ENCODE measurements around the gene KRT83. TPM values are rescaled to one million over a fixed set of nuclear protein-coding genes. Genes with fewer than 3 reads are reported as not detected.

Gene KRT83
- total RNA-seq, 6 experiments from 2014 or later: not detected

DNA sequence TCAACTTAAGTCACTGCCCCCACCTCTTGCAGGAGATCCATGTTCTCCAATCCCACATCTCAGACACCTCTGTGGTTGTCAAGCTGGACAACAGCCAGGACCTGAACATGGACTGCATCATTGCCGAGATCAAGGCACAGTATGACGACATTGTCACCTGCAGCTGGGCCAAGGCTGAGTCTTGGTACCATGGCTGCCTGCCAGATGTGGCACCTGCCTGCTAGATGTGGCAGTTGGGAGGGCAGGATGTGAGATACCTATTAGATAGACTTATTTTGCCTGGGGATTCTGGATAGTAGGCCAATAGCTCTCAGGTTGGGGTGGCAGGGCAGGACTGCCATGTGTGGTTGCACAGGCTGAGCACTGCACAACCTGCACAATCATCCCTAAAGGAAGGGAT is 54.7 kb downstream of the KRT83 start:
- Mint-ChIP-seq H3K36me3 (ENCODE audit: low read depth) (no peaks in the 10 kb centered on the region), H3K4me3 (no peak overlapping the region), H3K4me1 (ENCODE audit: low read depth) (peaks cover 20% of the 10 kb centered on the region), H3K27me3 (ENCODE audit: insufficient read depth) (peaks cover 7% of the 10 kb centered on the region), H3K27ac (no peak overlapping the region), H3K9me3 (no peaks in the 10 kb centered on the region)
- no peak for DNase-seq
- TF ChIP-seq, protein P1, sequence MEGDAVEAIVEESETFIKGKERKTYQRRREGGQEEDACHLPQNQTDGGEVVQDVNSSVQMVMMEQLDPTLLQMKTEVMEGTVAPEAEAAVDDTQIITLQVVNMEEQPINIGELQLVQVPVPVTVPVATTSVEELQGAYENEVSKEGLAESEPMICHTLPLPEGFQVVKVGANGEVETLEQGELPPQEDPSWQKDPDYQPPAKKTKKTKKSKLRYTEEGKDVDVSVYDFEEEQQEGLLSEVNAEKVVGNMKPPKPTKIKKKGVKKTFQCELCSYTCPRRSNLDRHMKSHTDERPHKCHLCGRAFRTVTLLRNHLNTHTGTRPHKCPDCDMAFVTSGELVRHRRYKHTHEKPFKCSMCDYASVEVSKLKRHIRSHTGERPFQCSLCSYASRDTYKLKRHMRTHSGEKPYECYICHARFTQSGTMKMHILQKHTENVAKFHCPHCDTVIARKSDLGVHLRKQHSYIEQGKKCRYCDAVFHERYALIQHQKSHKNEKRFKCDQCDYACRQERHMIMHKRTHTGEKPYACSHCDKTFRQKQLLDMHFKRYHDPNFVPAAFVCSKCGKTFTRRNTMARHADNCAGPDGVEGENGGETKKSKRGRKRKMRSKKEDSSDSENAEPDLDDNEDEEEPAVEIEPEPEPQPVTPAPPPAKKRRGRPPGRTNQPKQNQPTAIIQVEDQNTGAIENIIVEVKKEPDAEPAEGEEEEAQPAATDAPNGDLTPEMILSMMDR (IDR thresholded peaks at IDR 0.05): no peak

DNA sequence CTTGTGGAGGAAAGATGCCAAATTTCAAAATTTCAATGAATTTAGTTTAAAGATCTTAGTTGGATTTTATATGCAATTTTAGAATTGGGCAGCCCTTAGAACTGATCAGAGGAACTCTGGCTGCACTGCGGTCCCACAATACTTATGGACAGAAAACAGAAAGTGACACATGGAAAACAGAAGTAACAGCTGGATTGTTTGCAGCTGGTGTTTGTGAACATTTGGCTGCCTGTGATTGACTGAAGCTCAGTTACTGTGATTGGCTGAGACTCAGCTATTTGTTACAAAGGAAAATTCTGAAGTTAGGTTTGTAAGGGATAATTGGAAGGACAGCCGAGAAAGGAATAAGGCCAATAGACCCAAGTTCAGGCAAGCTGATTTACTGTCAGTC is 56.8 kb downstream of the KRT83 start:
- Mint-ChIP-seq H3K9me3 (no peaks in the 10 kb centered on the region), H3K4me1 (ENCODE audit: low read depth) (peaks cover 36% of the 10 kb centered on the region), H3K36me3 (ENCODE audit: low read depth) (no peaks in the 10 kb centered on the region), H3K27me3 (ENCODE audit: insufficient read depth) (peaks cover 4% of the 10 kb centered on the region), H3K4me3 (no peak overlapping the region), H3K27ac (no peak overlapping the region)
- TF ChIP-seq, protein P1 (IDR thresholded peaks at IDR 0.05): no peak
- no peak for DNase-seq

Other genes with a start within 250 kb of the KRT83 start
- gene SMIM41, start 241.7 kb downstream of the KRT83 start, total RNA-seq (2021; fragmentation: NEBNext Ultra II Directional; extraction: Animal tissue kit (Norgen Biotek cat#: 25700)): not detected
- 1 to 10 TPM; 2.3 to 3.7 (median 2.8) TPM for gene KRT80, start 129.4 kb downstream of the KRT83 start, total RNA-seq (2021; fragmentation: NEBNext Ultra II Directional; extraction: Animal tissue kit (Norgen Biotek cat#: 25700))
- gene KRT7, start 88.2 kb downstream of the KRT83 start, total RNA-seq (2021; fragmentation: NEBNext Ultra II Directional; extraction: Animal tissue kit (Norgen Biotek cat#: 25700)): 100 to 1,000 TPM in 2 of 6 experiments, 10 to 100 TPM in 4; 62.7 to 379 (median 67.5) TPM
- under 1 TPM in 5 of 6 experiments, not detected in 1; 0.15 to 0.26 (median 0.19) TPM for gene KRT86, start 46.8 kb downstream of the KRT83 start, total RNA-seq (2021; fragmentation: NEBNext Ultra II Directional; extraction: Animal tissue kit (Norgen Biotek cat#: 25700))
- gene KRT81, start 29.9 kb downstream of the KRT83 start, total RNA-seq (2021; fragmentation: NEBNext Ultra II Directional; extraction: Animal tissue kit (Norgen Biotek cat#: 25700)): under 1 TPM; 0.34 to 0.84 (median 0.70) TPM
- not detected for gene KRT85, start 46.1 kb upstream of the KRT83 start, total RNA-seq (2021; fragmentation: NEBNext Ultra II Directional; extraction: Animal tissue kit (Norgen Biotek cat#: 25700))
- not detected for gene KRT84, start 64.3 kb upstream of the KRT83 start, total RNA-seq (2021; fragmentation: NEBNext Ultra II Directional; extraction: Animal tissue kit (Norgen Biotek cat#: 25700))
- not detected for gene KRT82, start 84.9 kb upstream of the KRT83 start, total RNA-seq (2021; fragmentation: NEBNext Ultra II Directional; extraction: Animal tissue kit (Norgen Biotek cat#: 25700))
- gene KRT75, start 113.0 kb upstream of the KRT83 start, total RNA-seq (2021; fragmentation: NEBNext Ultra II Directional; extraction: Animal tissue kit (Norgen Biotek cat#: 25700)): not detected
- not detected for gene KRT6B, start 130.7 kb upstream of the KRT83 start, total RNA-seq (2021; fragmentation: NEBNext Ultra II Directional; extraction: Animal tissue kit (Norgen Biotek cat#: 25700))
- not detected for gene KRT6C, start 152.4 kb upstream of the KRT83 start, total RNA-seq (2021; fragmentation: NEBNext Ultra II Directional; extraction: Animal tissue kit (Norgen Biotek cat#: 25700))
- gene KRT6A, start 171.9 kb upstream of the KRT83 start, total RNA-seq (2021; fragmentation: NEBNext Ultra II Directional; extraction: Animal tissue kit (Norgen Biotek cat#: 25700)): not detected
- gene KRT5, start 199.0 kb upstream of the KRT83 start, total RNA-seq (2021; fragmentation: NEBNext Ultra II Directional; extraction: Animal tissue kit (Norgen Biotek cat#: 25700)): not detected
- gene KRT71, start 231.7 kb upstream of the KRT83 start, total RNA-seq (2021; fragmentation: NEBNext Ultra II Directional; extraction: Animal tissue kit (Norgen Biotek cat#: 25700)): not detected